ENCODE measurements around the gene COL4A2. TPM values are rescaled to one million over a fixed set of nuclear protein-coding genes. Genes with fewer than 3 reads are reported as not detected.

Gene COL4A2
- total RNA-seq, 1 donor from 2014 or later = 1,556 TPM

DNA sequence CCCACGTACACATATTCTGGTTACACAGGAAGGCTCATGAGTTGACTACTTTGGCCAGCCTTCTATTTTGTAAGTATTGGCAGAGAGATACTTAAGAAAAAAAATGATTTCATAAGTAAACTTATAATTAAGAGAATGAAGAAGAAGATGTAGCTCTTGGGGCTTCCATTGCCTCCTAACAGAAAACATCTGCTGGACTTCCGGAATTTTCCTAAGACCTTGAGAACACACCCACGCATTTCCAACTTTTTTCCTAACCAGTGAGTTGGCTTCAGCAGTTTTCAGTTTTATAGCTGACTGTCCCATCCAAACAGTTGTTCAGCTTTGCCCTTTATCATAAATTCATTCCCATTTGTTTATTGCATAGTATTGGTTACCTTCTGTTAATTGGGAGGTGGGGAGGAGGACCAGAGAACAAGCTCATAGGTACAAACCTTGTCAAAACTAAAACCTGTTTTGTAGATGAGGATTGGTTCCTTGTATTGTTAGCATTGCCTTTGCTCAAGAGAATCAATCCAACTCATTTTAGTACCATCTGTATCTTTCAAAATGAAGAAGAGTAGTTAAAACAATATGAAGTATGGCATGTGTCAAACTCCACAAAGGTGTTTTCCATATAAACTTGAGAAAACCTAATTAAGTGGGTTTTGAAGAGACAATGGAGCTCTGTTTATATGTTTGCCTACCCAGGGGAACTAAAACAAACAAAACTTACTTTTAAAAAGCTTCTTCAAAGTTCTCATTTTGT, 93.9 kb downstream of the COL4A2 start:
- Mint-ChIP-seq H3K4me1 (ENCODE audit: unreplicated experiment) (peaks cover 76% of the 10 kb centered on the region), H3K36me3 (ENCODE audit: low read depth, unreplicated experiment) (peaks cover 49% of the 10 kb centered on the region), H3K27ac (ENCODE audit: unreplicated experiment) (peak overlapping the region; percentile 72), H3K4me3 (ENCODE audit: unreplicated experiment) (no peak overlapping the region), H3K9me3 (ENCODE audit: unreplicated experiment) (no peaks in the 10 kb centered on the region), H3K27me3 (ENCODE audit: unreplicated experiment) (peaks cover 15% of the 10 kb centered on the region)
- DNase-seq (ENCODE audit: low spot score) = no peak
- TF ChIP-seq, protein P1, sequence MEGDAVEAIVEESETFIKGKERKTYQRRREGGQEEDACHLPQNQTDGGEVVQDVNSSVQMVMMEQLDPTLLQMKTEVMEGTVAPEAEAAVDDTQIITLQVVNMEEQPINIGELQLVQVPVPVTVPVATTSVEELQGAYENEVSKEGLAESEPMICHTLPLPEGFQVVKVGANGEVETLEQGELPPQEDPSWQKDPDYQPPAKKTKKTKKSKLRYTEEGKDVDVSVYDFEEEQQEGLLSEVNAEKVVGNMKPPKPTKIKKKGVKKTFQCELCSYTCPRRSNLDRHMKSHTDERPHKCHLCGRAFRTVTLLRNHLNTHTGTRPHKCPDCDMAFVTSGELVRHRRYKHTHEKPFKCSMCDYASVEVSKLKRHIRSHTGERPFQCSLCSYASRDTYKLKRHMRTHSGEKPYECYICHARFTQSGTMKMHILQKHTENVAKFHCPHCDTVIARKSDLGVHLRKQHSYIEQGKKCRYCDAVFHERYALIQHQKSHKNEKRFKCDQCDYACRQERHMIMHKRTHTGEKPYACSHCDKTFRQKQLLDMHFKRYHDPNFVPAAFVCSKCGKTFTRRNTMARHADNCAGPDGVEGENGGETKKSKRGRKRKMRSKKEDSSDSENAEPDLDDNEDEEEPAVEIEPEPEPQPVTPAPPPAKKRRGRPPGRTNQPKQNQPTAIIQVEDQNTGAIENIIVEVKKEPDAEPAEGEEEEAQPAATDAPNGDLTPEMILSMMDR (IDR thresholded peaks at IDR 0.05; ENCODE audit: unreplicated experiment) = no peak

DNA sequence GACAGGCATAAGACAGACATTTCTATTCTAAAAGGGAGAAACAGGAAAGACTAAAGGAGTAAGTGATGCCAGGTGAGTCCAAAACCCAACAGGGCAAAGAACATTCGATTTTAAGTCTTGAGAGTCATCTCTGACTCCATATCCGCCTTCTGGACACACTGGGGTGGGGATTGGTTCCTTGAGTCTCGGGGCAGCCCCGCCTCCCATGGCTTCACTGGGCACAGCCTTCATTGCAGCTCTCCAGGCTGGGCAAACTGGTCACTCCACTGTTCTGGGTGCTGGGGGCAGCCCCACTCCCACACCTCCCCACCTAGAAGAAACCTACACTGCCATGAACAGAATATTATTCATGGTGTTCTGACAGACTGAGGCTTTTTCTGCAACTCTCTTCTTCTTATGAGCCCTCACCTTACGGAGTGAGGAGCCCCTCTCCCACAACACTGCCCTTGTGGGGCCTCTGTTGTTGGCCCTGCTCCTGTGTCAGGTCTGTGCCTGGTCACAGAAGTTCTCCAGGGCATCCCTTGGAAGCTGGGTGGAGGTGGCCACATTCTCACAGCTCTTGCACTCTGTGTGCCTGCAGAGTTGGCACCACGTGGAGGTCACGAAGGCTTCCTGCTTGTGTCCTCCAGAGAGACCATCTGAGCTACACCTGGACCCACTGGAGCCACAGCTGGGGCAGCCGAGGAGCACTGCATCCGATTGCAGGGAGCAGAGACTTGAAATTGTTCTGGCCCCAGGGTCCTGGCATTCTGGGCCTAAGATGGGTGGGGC, 95.4 kb downstream of the COL4A2 start:
- TF ChIP-seq, protein P1 (IDR thresholded peaks at IDR 0.05; ENCODE audit: unreplicated experiment) = no peak
- Mint-ChIP-seq H3K27me3 (ENCODE audit: unreplicated experiment) (peaks cover 12% of the 10 kb centered on the region), H3K27ac (ENCODE audit: unreplicated experiment) (peak overlapping the region; percentile 44), H3K9me3 (ENCODE audit: unreplicated experiment) (no peaks in the 10 kb centered on the region), H3K4me3 (ENCODE audit: unreplicated experiment) (peak overlapping the region; percentile 8), H3K36me3 (ENCODE audit: low read depth, unreplicated experiment) (peaks cover 42% of the 10 kb centered on the region), H3K4me1 (ENCODE audit: unreplicated experiment) (peaks cover 76% of the 10 kb centered on the region)
- DNase-seq (ENCODE audit: low spot score) = no peak

DNA sequence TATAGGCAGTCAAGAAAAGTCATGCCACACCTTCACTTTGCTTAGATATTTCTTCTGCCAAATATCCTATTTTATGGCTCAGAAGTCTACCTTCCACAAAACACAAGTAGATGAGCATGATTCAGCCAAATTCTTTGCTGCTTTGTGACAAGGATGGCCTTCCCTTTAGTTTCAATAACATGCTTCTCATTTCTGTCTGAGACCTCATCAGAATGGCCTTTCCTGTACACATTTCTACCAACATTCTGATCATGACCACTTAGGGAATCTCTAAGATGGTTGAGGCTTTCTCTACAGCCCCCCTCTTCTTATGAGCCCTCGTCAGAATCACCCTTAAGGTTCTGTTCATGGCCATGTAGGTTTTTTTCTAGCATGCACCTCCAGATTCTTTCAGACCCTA, 96.2 kb downstream of the COL4A2 start:
- Mint-ChIP-seq H3K27ac (ENCODE audit: unreplicated experiment) (peak overlapping the region; percentile 49), H3K4me1 (ENCODE audit: unreplicated experiment) (peaks cover 77% of the 10 kb centered on the region), H3K27me3 (ENCODE audit: unreplicated experiment) (peaks cover 16% of the 10 kb centered on the region), H3K36me3 (ENCODE audit: low read depth, unreplicated experiment) (peaks cover 49% of the 10 kb centered on the region), H3K9me3 (ENCODE audit: unreplicated experiment) (no peaks in the 10 kb centered on the region), H3K4me3 (ENCODE audit: unreplicated experiment) (peak overlapping the region; percentile 48)
- no peak for DNase-seq (ENCODE audit: low spot score)
- TF ChIP-seq, protein P1 (IDR thresholded peaks at IDR 0.05; ENCODE audit: unreplicated experiment) = no peak

DNA sequence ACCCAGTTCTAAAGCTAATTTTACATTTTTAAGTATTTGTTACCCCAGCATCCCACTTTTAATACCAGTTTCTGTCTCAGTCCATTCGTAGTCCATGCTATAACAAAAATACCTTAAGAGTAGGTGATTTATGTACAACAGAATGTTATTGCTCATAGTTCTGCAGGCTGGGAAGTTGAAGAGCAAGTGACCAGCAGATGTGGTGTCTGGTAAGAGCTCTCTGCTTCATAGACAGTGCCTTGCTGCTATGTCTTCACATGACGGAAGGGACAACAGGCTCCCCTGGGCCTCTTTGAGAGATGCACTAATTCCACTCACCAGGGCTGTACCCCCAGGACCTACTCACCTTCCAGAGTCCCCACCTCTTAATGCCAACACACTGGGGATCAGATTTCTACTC, 96.6 kb downstream of the COL4A2 start:
- H3K27ac Mint-ChIP-seq (ENCODE audit: unreplicated experiment) = peak overlapping the region; percentile 58
- H3K36me3 Mint-ChIP-seq (ENCODE audit: low read depth, unreplicated experiment) = peaks cover 53% of the 10 kb centered on the region
- H3K4me3 Mint-ChIP-seq (ENCODE audit: unreplicated experiment) = peak overlapping the region; percentile 48
- DNase-seq (ENCODE audit: low spot score) = no peak
- H3K27me3 Mint-ChIP-seq (ENCODE audit: unreplicated experiment) = peaks cover 16% of the 10 kb centered on the region
- peaks cover 79% of the 10 kb centered on the region for H3K4me1 Mint-ChIP-seq (ENCODE audit: unreplicated experiment)
- TF ChIP-seq, protein P1 (IDR thresholded peaks at IDR 0.05; ENCODE audit: unreplicated experiment) = no peak
- no peaks in the 10 kb centered on the region for H3K9me3 Mint-ChIP-seq (ENCODE audit: unreplicated experiment)

DNA sequence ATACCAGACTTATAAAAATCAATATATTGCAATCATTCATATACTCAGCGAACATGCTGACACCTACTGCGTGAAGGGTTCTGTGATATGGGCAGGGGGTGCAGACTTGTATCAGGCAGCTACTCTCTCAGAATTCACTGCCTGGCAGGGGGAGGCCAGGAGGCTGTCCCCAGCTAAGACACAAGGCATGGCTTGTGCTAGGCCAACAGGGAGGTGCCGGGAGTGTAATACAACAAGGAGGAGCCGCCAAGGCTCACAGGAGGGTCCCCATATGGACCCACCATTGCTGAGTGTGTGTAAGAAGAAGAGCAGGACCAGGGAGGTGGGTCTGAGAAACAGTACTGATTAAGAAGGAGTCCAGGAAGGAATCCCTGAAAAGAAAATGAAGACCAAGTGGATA, 97.2 kb downstream of the COL4A2 start:
- TF ChIP-seq, protein P1 (IDR thresholded peaks at IDR 0.05; ENCODE audit: unreplicated experiment) = no peak
- H3K9me3 Mint-ChIP-seq (ENCODE audit: unreplicated experiment) = no peaks in the 10 kb centered on the region
- peaks cover 58% of the 10 kb centered on the region for H3K36me3 Mint-ChIP-seq (ENCODE audit: low read depth, unreplicated experiment)
- H3K4me1 Mint-ChIP-seq (ENCODE audit: unreplicated experiment) = peaks cover 83% of the 10 kb centered on the region
- peak overlapping the region; percentile 33 for H3K4me3 Mint-ChIP-seq (ENCODE audit: unreplicated experiment)
- no peak for DNase-seq (ENCODE audit: low spot score)
- peaks cover 16% of the 10 kb centered on the region for H3K27me3 Mint-ChIP-seq (ENCODE audit: unreplicated experiment)
- peak overlapping the region; percentile 81 for H3K27ac Mint-ChIP-seq (ENCODE audit: unreplicated experiment)
